ENCODE data around the gene EFCC1. TPM values are rescaled to one million over a fixed set of nuclear protein-coding genes. Genes with fewer than 3 reads are reported as not detected.
A peak's percentile ranks its signal among the peaks of the same experiment; 100 is the strongest.
"Not testable (repeated sequence)": the region's sequence is repeated elsewhere in the genome, so short reads cannot be mapped to it uniquely, and the experiment has no call there.

Gene EFCC1
- total RNA-seq, 2 donors from 2014 or later, result 1.1 to 2.3 TPM

DNA sequence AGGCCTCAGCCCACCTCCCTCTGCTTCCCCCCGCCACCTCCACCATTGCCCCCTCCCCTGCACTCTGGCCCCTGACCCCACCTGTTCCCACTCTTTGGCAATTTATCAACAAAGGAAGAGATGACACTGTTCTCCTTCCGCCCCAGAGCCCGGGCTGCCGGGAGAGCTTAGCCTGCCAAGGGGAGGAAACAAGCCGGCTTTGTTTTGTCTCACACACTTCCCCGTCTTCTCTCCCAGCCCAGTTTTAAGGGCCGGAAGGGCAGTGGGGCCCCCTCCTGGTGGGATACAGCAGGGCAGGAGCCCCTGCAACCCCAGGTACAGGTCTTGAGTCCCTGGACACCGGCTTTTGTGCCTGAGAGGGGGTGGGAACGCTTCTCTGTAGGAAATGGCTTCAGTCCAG lies 86.8 kb downstream of the EFCC1 start:
- ATAC-seq (peak; percentile 90 to 91), DNase-seq (peak; percentile 42)
- intact Hi-C loops (cut with DNase I), result loop anchor here in 1 of 2 donors (2.0 kb wide), 2 partner anchors 35 to 117 kb away; no protein-coding TSS in a partner anchor

DNA sequence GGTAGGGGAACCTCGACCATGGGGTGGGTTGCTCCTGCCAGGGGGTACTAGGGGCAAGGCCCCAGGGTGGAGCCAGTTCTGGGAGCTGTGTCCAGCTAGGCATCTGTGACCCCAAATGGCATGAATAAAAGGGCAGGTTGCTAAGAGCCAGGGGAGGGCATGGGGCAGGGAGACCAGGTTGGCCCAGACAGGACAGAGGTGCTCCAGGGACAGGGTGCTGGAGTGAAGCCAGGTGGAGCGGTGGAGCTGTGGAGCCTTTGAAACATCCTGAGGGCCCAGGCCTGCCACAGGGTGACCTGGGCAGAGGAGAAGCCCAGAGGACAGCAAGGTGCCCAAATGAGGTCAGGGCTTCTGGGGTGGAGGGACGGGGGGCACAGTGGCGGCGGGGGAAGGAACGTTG lies 87.2 kb downstream of the EFCC1 start:
- ATAC-seq; intact Hi-C loops (cut with DNase I); DNase-seq: not testable (repeated sequence)

Other genes starting within 250 kb of the EFCC1 start
- 10 to 100 TPM; 35.3 to 37.5 TPM for gene ACAD9, start 121.7 kb upstream of the EFCC1 start, total RNA-seq
- gene CFAP92, start 7.2 kb upstream of the EFCC1 start, total RNA-seq, result under 1 TPM; 0.29 to 0.73 TPM
- gene GP9, start 59.5 kb downstream of the EFCC1 start, total RNA-seq, result under 1 TPM in 1 of 2 donors, not detected in 1; 0.29 TPM
- gene RAB43, start 120.5 kb downstream of the EFCC1 start, total RNA-seq, result 1 to 10 TPM; 6.4 to 6.9 TPM
- 10 to 100 TPM; 23.3 to 28.3 TPM for gene ISY1, start 159.8 kb downstream of the EFCC1 start, total RNA-seq
- 100 to 1,000 TPM; 342 to 378 TPM for gene CNBP, start 182.6 kb downstream of the EFCC1 start, total RNA-seq
- gene COPG1, start 248.3 kb downstream of the EFCC1 start, total RNA-seq, result 100 to 1,000 TPM; 109 to 149 TPM

All from left cardiac atrium (tissue), 4 donors.